ENCODE measurements around the gene FBXO5.

Gene FBXO5

GRCh38 chr6:152922706-152923105 is 60.1 kb downstream of the FBXO5 start:
- TF ChIP-seq CTCF (IDR thresholded peaks at IDR 0.05; ENCODE audit: low read depth, low read length, missing control alignments), result no peak
- in situ Hi-C loops (cut with HindIII; ENCODE audit: low sequenced_read_pairs), result no loop called here
- DNase-seq (ENCODE audit: low read depth), result no peak
- no peak overlapping the region for H3K4me3 ChIP-seq (ENCODE audit: low read depth, low read length)
